HEK293 (cell line): ENCODE data around the gene CHN2.

ENCODE experiments used
- CTCF ChIA-PET: fragments of 350-600 bp; formaldehyde crosslinking; extraction: SDS; loops from one replicate; lab custom pipeline; 2021; ENCODE audit warnings: antibody characterized with exemption; lab: Yijun Ruan, JAX
- POLR2A ChIA-PET: fragments of 300-600 bp; formaldehyde crosslinking; extraction: SDS; loops from one replicate; lab custom pipeline; 2020; ENCODE audit warnings: antibody characterized with exemption, inconsistent platforms; lab: Yijun Ruan, JAX
- H3K27ac ChIP-seq: fragments of 200-500 bp; sonication (Bioruptor generic); 2 replicates; pipeline ENCODE4 v1.5.1; 2014; ENCODE audit warnings: low read depth, low read length, control low read depth, inconsistent platforms; ENCODE audit errors: extremely low read depth
- H3K36me3 ChIP-seq, 2 experiments: fragments of 200-500 bp in 1 of 2; sonication (Bioruptor generic) in 1 of 2; 1 replicate in 1 of 2; 2 replicates in 1 of 2; pipeline ENCODE4 v1.5.1; 2014 to 2017; ENCODE audit warnings: inconsistent platforms in 2 of 2, low read length in 2 of 2; ENCODE audit not compliant: control insufficient read depth in 2 of 2, insufficient read depth in 1 of 2
- H3K4me1 ChIP-seq: fragments of 200-500 bp; sonication (Bioruptor generic); 2 replicates; pipeline ENCODE4 v1.5.1; 2014; ENCODE audit warnings: mild to moderate bottlenecking, low read length, inconsistent platforms; ENCODE audit not compliant: control insufficient read depth, insufficient read depth
- H3K4me3 ChIP-seq: 2 replicates; pipeline ENCODE4 v1.5.1; 2011; ENCODE audit warnings: low read depth, mild to moderate bottlenecking, control low read depth, low read length, moderate library complexity
- H3K9me3 ChIP-seq: fragments of 200-500 bp; sonication (Bioruptor generic); 2 replicates; pipeline ENCODE4 v1.5.1; 2014; ENCODE audit warnings: low read depth, low read length, inconsistent platforms; ENCODE audit not compliant: control insufficient read depth, insufficient read depth
- BCL11A ChIP-seq: fragments of 450-650 bp; formaldehyde crosslinking; IDR thresholded peaks from 2 replicates; pipeline ENCODE4 v1.5.1; 2016; ENCODE audit warnings: low read depth, missing biosample characterization, missing genetic modification characterization
- HOXA7 ChIP-seq: sonication (generic); formaldehyde crosslinking; IDR thresholded peaks from 2 replicates; pipeline ENCODE4 v1.8.1; 2022; ENCODE audit warnings: missing genetic modification reagents, borderline replicate concordance
- OVOL3 ChIP-seq: fragments of 450-650 bp; formaldehyde crosslinking; IDR thresholded peaks from 2 replicates; pipeline ENCODE4 v1.5.1; 2016; ENCODE audit warnings: missing biosample characterization, missing genetic modification characterization
- RBAK ChIP-seq: fragments of 450-650 bp; formaldehyde crosslinking; IDR thresholded peaks from 2 replicates; pipeline ENCODE4 v1.5.1; 2016; ENCODE audit warnings: missing biosample characterization, missing genetic modification characterization
- SCRT2 ChIP-seq: fragments of 450-650 bp; formaldehyde crosslinking; IDR thresholded peaks from 2 replicates; pipeline ENCODE4 v1.5.1; 2016; ENCODE audit warnings: missing biosample characterization, missing genetic modification characterization
- SETDB1 ChIP-seq: IDR thresholded peaks from one replicate; pipeline ENCODE4 v1.6.1; 2017; ENCODE audit warnings: mild to moderate bottlenecking, low read length, moderate library complexity, mixed read lengths; ENCODE audit not compliant: insufficient read length
- ZBTB11 ChIP-seq: fragments of 450-650 bp; formaldehyde crosslinking; conservative IDR thresholded peaks from 2 replicates; pipeline ENCODE4 v1.5.1; 2016; ENCODE audit warnings: low read depth, missing biosample characterization, missing genetic modification characterization
- ZBTB49 ChIP-seq: fragments of 450-650 bp; formaldehyde crosslinking; IDR thresholded peaks from 2 replicates; pipeline ENCODE4 v1.5.1; 2016; ENCODE audit warnings: missing biosample characterization, missing genetic modification characterization, low read depth
- ZFP37 ChIP-seq: fragments of 450-650 bp; formaldehyde crosslinking; IDR thresholded peaks from 2 replicates; pipeline ENCODE4 v1.5.1; 2016; ENCODE audit warnings: missing biosample characterization, missing genetic modification characterization
- ZIC2 ChIP-seq: fragments of 450-650 bp; formaldehyde crosslinking; IDR thresholded peaks from 2 replicates; pipeline ENCODE4 v1.5.1; 2016; ENCODE audit warnings: missing biosample characterization, missing genetic modification characterization
- ZNF140 ChIP-seq: fragments of 450-650 bp; formaldehyde crosslinking; IDR thresholded peaks from 2 replicates; pipeline ENCODE4 v1.5.1; 2016; ENCODE audit warnings: missing biosample characterization, missing genetic modification characterization
- ZNF155 ChIP-seq: fragments of 450-650 bp; formaldehyde crosslinking; IDR thresholded peaks from 2 replicates; pipeline ENCODE4 v1.5.1; 2016; ENCODE audit warnings: missing biosample characterization, missing genetic modification characterization
- ZNF16 ChIP-seq: fragments of 450-650 bp; formaldehyde crosslinking; IDR thresholded peaks from 2 replicates; pipeline ENCODE4 v1.5.1; 2016; ENCODE audit warnings: low read depth, missing biosample characterization, missing genetic modification characterization
- ZNF174 ChIP-seq: fragments of 450-650 bp; formaldehyde crosslinking; IDR thresholded peaks from 2 replicates; pipeline ENCODE4 v1.5.0; 2017; ENCODE audit warnings: missing biosample characterization, mild to moderate bottlenecking, missing genetic modification characterization
- ZNF24 ChIP-seq: fragments of 450-650 bp; formaldehyde crosslinking; IDR thresholded peaks from 2 replicates; pipeline ENCODE4 v1.5.1; 2016; ENCODE audit warnings: missing biosample characterization, missing genetic modification characterization
- ZNF274 ChIP-seq, 2 experiments: fragments of 200-500 bp in 1 of 2; fragments of 450-650 bp in 1 of 2; sonication (Bioruptor generic) in 1 of 2; formaldehyde crosslinking in 1 of 2; IDR thresholded peaks; 2 replicates each; pipeline versions ENCODE4 v1.5.1 to v1.6.1; 2014 to 2016; ENCODE audit warnings: borderline replicate concordance in 1 of 2, inconsistent platforms in 1 of 2, low read length in 1 of 2, missing biosample characterization in 1 of 2, missing genetic modification characterization in 1 of 2
- ZNF510 ChIP-seq: fragments of 450-650 bp; formaldehyde crosslinking; IDR thresholded peaks from 2 replicates; pipeline ENCODE4 v1.5.1; 2018; ENCODE audit warnings: mild to moderate bottlenecking, missing genetic modification characterization, missing biosample characterization; ENCODE audit not compliant: insufficient replicate concordance
- ZNF514 ChIP-seq: fragments of 450-650 bp; formaldehyde crosslinking; IDR thresholded peaks from 2 replicates; pipeline ENCODE4 v1.5.1; 2016; ENCODE audit warnings: missing biosample characterization, missing genetic modification characterization
- ZNF610 ChIP-seq: fragments of 450-650 bp; formaldehyde crosslinking; IDR thresholded peaks from 2 replicates; pipeline ENCODE4 v1.5.1; 2016; ENCODE audit warnings: missing biosample characterization, missing genetic modification characterization, borderline replicate concordance
- ZNF677 ChIP-seq: fragments of 450-650 bp; IDR thresholded peaks from 2 replicates; pipeline ENCODE4 v1.5.0; 2018; ENCODE audit warnings: missing biosample characterization, mild to moderate bottlenecking, missing genetic modification characterization, moderate library complexity
- ZNF843 ChIP-seq: fragments of 450-650 bp; formaldehyde crosslinking; IDR thresholded peaks from 2 replicates; pipeline ENCODE4 v1.5.1; 2016; ENCODE audit warnings: missing biosample characterization, missing genetic modification characterization
- ZSCAN23 ChIP-seq: fragments of 450-650 bp; formaldehyde crosslinking; IDR thresholded peaks from 2 replicates; pipeline ENCODE4 v1.5.1; 2016; ENCODE audit warnings: missing biosample characterization, missing genetic modification characterization
- TF ChIP-seq, protein P1 (sequence below): fragments of 450-650 bp; formaldehyde crosslinking; IDR thresholded peaks from 2 replicates; pipeline ENCODE4 v1.5.1; 2016; ENCODE audit warnings: missing biosample characterization, missing genetic modification characterization

Gene CHN2

GRCh38 chr7:29355388-29355787 lies 160.8 kb downstream of the CHN2 start:
- H3K4me1 ChIP-seq, result peaks cover 2% of the 10 kb centered on the region; the same call in 1 of the 2 replicates
- CTCF ChIA-PET, result no interaction called here
- H3K4me3 ChIP-seq, result no peak overlapping the region
- POLR2A ChIA-PET, result no interaction called here
- no peak for TF ChIP-seq ZNF174 (tag by site-specific recombination)
- TF ChIP-seq, all 188 proteins: peak for 0
- Histone ChIP-seq H3K9me3 (no peaks in the 10 kb centered on the region), H3K36me3 (no peaks in the 10 kb centered on the region; a peak in 1 of 3 replicates), H3K27ac (no peak overlapping the region)

DNA sequence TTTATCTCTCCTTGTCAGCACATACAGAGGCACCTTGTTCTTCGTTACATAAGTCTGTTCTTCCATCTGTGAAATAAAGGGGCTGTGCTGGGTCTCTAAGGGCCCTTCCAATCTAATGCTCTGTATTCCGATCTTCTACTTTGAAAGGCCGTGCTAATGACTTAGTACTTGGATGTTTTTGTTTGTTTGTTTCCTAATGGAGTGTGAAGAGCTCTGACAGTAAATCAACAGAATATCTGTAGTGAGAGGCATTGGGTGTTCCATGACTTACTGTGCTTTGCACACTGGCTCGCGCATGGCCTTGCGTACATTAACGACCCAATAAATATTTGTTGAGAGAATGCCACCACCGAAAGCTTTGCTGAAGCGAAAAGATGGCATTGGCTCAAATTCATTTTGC lies 162.1 kb downstream of the CHN2 start:
- Histone ChIP-seq H3K27ac (no peak overlapping the region), H3K4me1 (no peaks in the 10 kb centered on the region), H3K9me3 (no peaks in the 10 kb centered on the region), H3K4me3 (no peak overlapping the region), H3K36me3 (no peaks in the 10 kb centered on the region; a peak in 1 of 3 replicates)
- TF ChIP-seq ZNF274 (IDR thresholded peaks at IDR 0.05; ENCODE audit: low read length) (no peak), ZNF274 (tag by site-specific recombination; IDR thresholded peaks at IDR 0.05; ENCODE audit: borderline replicate concordance) (no peak), ZNF510 (no peak), ZBTB11 (tag by site-specific recombination) (no peak), SCRT2 (no peak), ZNF514 (tag by site-specific recombination) (no peak), RBAK (tag by site-specific recombination) (no peak), ZSCAN23 (no peak), ZNF155 (no peak)
- TF ChIP-seq, protein P1, sequence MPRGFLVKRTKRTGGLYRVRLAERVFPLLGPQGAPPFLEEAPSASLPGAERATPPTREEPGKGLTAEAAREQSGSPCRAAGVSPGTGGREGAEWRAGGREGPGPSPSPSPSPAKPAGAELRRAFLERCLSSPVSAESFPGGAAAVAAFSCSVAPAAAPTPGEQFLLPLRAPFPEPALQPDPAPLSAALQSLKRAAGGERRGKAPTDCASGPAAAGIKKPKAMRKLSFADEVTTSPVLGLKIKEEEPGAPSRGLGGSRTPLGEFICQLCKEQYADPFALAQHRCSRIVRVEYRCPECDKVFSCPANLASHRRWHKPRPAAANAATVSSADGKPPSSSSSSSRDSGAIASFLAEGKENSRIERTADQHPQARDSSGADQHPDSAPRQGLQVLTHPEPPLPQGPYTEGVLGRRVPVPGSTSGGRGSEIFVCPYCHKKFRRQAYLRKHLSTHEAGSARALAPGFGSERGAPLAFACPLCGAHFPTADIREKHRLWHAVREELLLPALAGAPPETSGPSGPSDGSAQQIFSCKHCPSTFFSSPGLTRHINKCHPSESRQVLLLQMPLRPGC (tag by site-specific recombination), result no peak
- CTCF ChIA-PET, result interaction anchor here (1.7 kb wide), 1 partner anchor 167 kb away, joined by 7 read pairs; no protein-coding TSS in a partner anchor
- POLR2A ChIA-PET, result interaction anchor here (0.6 kb wide), 1 partner anchor 34 kb away, joined by 5 read pairs; no protein-coding TSS in a partner anchor

- Histone ChIP-seq H3K4me1 (no peaks in the 10 kb centered on the region), H3K36me3 (no peaks in the 10 kb centered on the region; a peak in 1 of 3 replicates), H3K4me3 (no peak overlapping the region), H3K9me3 (no peaks in the 10 kb centered on the region), H3K27ac (no peak overlapping the region)
- TF ChIP-seq OVOL3 (tag by site-specific recombination) (no peak), HOXA7 (CRISPR knock-in tag) (no peak), ZNF610 (tag by site-specific recombination) (no peak), ZNF16 (tag by site-specific recombination) (no peak), ZNF140 (tag by site-specific recombination) (no peak), ZNF24 (tag by site-specific recombination) (no peak), ZBTB49 (tag by site-specific recombination) (no peak), ZIC2 (tag by site-specific recombination) (no peak), ZFP37 (tag by site-specific recombination) (no peak), ZNF843 (tag by site-specific recombination) (no peak), SETDB1 (no peak), ZNF677 (no peak), ZSCAN23 (no peak), BCL11A (tag by site-specific recombination) (no peak)
- CTCF ChIA-PET, result interaction anchor here (1.3 kb wide), 1 partner anchor 170 kb away, joined by 5 read pairs; no protein-coding TSS in a partner anchor
- POLR2A ChIA-PET, result no interaction called here
These were observed 165.0 kb downstream of the CHN2 start for GRCh38 chr7:29359482-29360093.
